Measurements from ENCODE around the gene TXNRD2.

TXNRD2 gene

GRCh38 chr22:19977296-19978243 lies 36.0 kb upstream of the TXNRD2 start:
- no peaks in the 10 kb centered on the region for H3K9me3 ChIP-seq (ENCODE audit: control insufficient read depth, low read length)
- DNase-seq (ENCODE audit: low read depth), result no peak
- H3K36me3 ChIP-seq (ENCODE audit: control insufficient read depth, insufficient read depth, low read length, severe bottlenecking), result no peaks in the 10 kb centered on the region
- H3K9ac ChIP-seq (ENCODE audit: low read length), result no peak overlapping the region
- no peaks in the 10 kb centered on the region for H3K27me3 ChIP-seq (replicated peaks; ENCODE audit: control insufficient read depth, insufficient read depth, low read length)
- no peak overlapping the region for H3K4me3 ChIP-seq (ENCODE audit: low read length)
- H3K4me1 ChIP-seq (ENCODE audit: control insufficient read depth, insufficient read depth, low read length), result no peaks in the 10 kb centered on the region

GRCh38 chr22:19976671-19977070 lies 35.1 kb upstream of the TXNRD2 start:
- Histone ChIP-seq H3K27me3 (replicated peaks; ENCODE audit: control insufficient read depth, insufficient read depth, low read length) (no peaks in the 10 kb centered on the region), H3K4me3 (ENCODE audit: low read length) (no peak overlapping the region), H3K36me3 (ENCODE audit: control insufficient read depth, insufficient read depth, low read length, severe bottlenecking) (no peaks in the 10 kb centered on the region), H3K4me1 (ENCODE audit: control insufficient read depth, insufficient read depth, low read length) (no peaks in the 10 kb centered on the region), H3K9ac (ENCODE audit: low read length) (no peak overlapping the region), H3K9me3 (ENCODE audit: control insufficient read depth, low read length) (no peaks in the 10 kb centered on the region)
- no peak for DNase-seq (ENCODE audit: low read depth)

- Histone ChIP-seq H3K4me3 (ENCODE audit: low read length) (no peak overlapping the region), H3K36me3 (ENCODE audit: control insufficient read depth, insufficient read depth, low read length, severe bottlenecking) (no peaks in the 10 kb centered on the region), H3K4me1 (ENCODE audit: control insufficient read depth, insufficient read depth, low read length) (no peaks in the 10 kb centered on the region), H3K9me3 (ENCODE audit: control insufficient read depth, low read length) (no peaks in the 10 kb centered on the region), H3K27me3 (replicated peaks; ENCODE audit: control insufficient read depth, insufficient read depth, low read length) (no peaks in the 10 kb centered on the region), H3K9ac (ENCODE audit: low read length) (no peak overlapping the region)
- DNase-seq (ENCODE audit: low read depth), result no peak
Observed at GRCh38 chr22:19975707-19976035, 34.1 kb upstream of the TXNRD2 start.

GRCh38 chr22:19974935-19975706 lies 33.5 kb upstream of the TXNRD2 start:
- H3K9ac ChIP-seq (ENCODE audit: low read length), result no peak overlapping the region
- no peaks in the 10 kb centered on the region for H3K4me1 ChIP-seq (ENCODE audit: control insufficient read depth, insufficient read depth, low read length)
- H3K27me3 ChIP-seq (replicated peaks; ENCODE audit: control insufficient read depth, insufficient read depth, low read length), result no peaks in the 10 kb centered on the region
- H3K9me3 ChIP-seq (ENCODE audit: control insufficient read depth, low read length), result no peaks in the 10 kb centered on the region
- no peaks in the 10 kb centered on the region for H3K36me3 ChIP-seq (ENCODE audit: control insufficient read depth, insufficient read depth, low read length, severe bottlenecking)
- DNase-seq (ENCODE audit: low read depth), result no peak
- no peak overlapping the region for H3K4me3 ChIP-seq (ENCODE audit: low read length)

GRCh38 chr22:19974268-19974861 lies 32.7 kb upstream of the TXNRD2 start:
- no peak overlapping the region for H3K9ac ChIP-seq (ENCODE audit: low read length)
- peak; percentile 56 for DNase-seq (ENCODE audit: low read depth)
- peaks cover 2% of the 10 kb centered on the region for H3K36me3 ChIP-seq (ENCODE audit: control insufficient read depth, insufficient read depth, low read length, severe bottlenecking)
- H3K27me3 ChIP-seq (replicated peaks; ENCODE audit: control insufficient read depth, insufficient read depth, low read length), result no peaks in the 10 kb centered on the region
- no peaks in the 10 kb centered on the region for H3K9me3 ChIP-seq (ENCODE audit: control insufficient read depth, low read length)
- no peaks in the 10 kb centered on the region for H3K4me1 ChIP-seq (ENCODE audit: control insufficient read depth, insufficient read depth, low read length)
- no peak overlapping the region for H3K4me3 ChIP-seq (ENCODE audit: low read length)

GRCh38 chr22:19973551-19974267 lies 32.1 kb upstream of the TXNRD2 start:
- Histone ChIP-seq H3K9ac (ENCODE audit: low read length) (no peak overlapping the region), H3K9me3 (ENCODE audit: control insufficient read depth, low read length) (no peaks in the 10 kb centered on the region), H3K4me1 (ENCODE audit: control insufficient read depth, insufficient read depth, low read length) (no peaks in the 10 kb centered on the region), H3K4me3 (ENCODE audit: low read length) (no peak overlapping the region), H3K36me3 (ENCODE audit: control insufficient read depth, insufficient read depth, low read length, severe bottlenecking) (peaks cover 6% of the 10 kb centered on the region), H3K27me3 (replicated peaks; ENCODE audit: control insufficient read depth, insufficient read depth, low read length) (no peaks in the 10 kb centered on the region)
- no peak for DNase-seq (ENCODE audit: low read depth)

GRCh38 chr22:19972652-19973550 lies 31.3 kb upstream of the TXNRD2 start:
- Histone ChIP-seq H3K36me3 (ENCODE audit: control insufficient read depth, insufficient read depth, low read length, severe bottlenecking) (peaks cover 12% of the 10 kb centered on the region), H3K9ac (ENCODE audit: low read length) (no peak overlapping the region), H3K4me3 (ENCODE audit: low read length) (no peak overlapping the region)

GRCh38 chr22:19972251-19972650 lies 30.6 kb upstream of the TXNRD2 start:
- Histone ChIP-seq H3K36me3 (ENCODE audit: control insufficient read depth, insufficient read depth, low read length, severe bottlenecking) (peaks cover 19% of the 10 kb centered on the region), H3K4me3 (ENCODE audit: low read length) (no peak overlapping the region), H3K27me3 (replicated peaks; ENCODE audit: control insufficient read depth, insufficient read depth, low read length) (no peaks in the 10 kb centered on the region), H3K4me1 (ENCODE audit: control insufficient read depth, insufficient read depth, low read length) (no peaks in the 10 kb centered on the region), H3K9me3 (ENCODE audit: control insufficient read depth, low read length) (no peaks in the 10 kb centered on the region), H3K9ac (ENCODE audit: low read length) (no peak overlapping the region)
- no peak for DNase-seq (ENCODE audit: low read depth)

More at GRCh38 chr22:19972652-19973550, 31.3 kb upstream of the TXNRD2 start:
- H3K27me3 ChIP-seq (replicated peaks; ENCODE audit: control insufficient read depth, insufficient read depth, low read length), result no peaks in the 10 kb centered on the region
- no peaks in the 10 kb centered on the region for H3K9me3 ChIP-seq (ENCODE audit: control insufficient read depth, low read length)
- H3K4me1 ChIP-seq (ENCODE audit: control insufficient read depth, insufficient read depth, low read length), result no peaks in the 10 kb centered on the region
- DNase-seq (ENCODE audit: low read depth), result no peak

GRCh38 chr22:19971276-19972124 lies 29.9 kb upstream of the TXNRD2 start:
- H3K9ac ChIP-seq (ENCODE audit: low read length), result peak overlapping the region; percentile 12
- H3K36me3 ChIP-seq (ENCODE audit: control insufficient read depth, insufficient read depth, low read length, severe bottlenecking), result peaks cover 23% of the 10 kb centered on the region
- no peaks in the 10 kb centered on the region for H3K9me3 ChIP-seq (ENCODE audit: control insufficient read depth, low read length)
- no peak for DNase-seq (ENCODE audit: low read depth)
- H3K4me3 ChIP-seq (ENCODE audit: low read length), result no peak overlapping the region
- H3K4me1 ChIP-seq (ENCODE audit: control insufficient read depth, insufficient read depth, low read length), result no peaks in the 10 kb centered on the region
- H3K27me3 ChIP-seq (replicated peaks; ENCODE audit: control insufficient read depth, insufficient read depth, low read length), result no peaks in the 10 kb centered on the region

Data from adipocyte (in vitro differentiated cells).